Tibial nerve (tissue), 4 donors: ENCODE data around the gene RUNX2. TPM values are rescaled to one million over a fixed set of nuclear protein-coding genes. Genes with fewer than 3 reads are reported as not detected.
A peak's percentile ranks its signal among the peaks of the same experiment; 100 is the strongest.

Source experiments
- DNase-seq, 2 donors: peaks; one replicate each; pipeline ENCODE4 v3.0.0-alpha.2; 2019; ENCODE audit warnings: low spot score in 2 of 2
- H3K27ac ChIP-seq, 4 donors: fragments of 200-600 bp; sonication (generic) in 3 of 4; one replicate each; pipeline ENCODE4 v1.5.1; 2017 to 2019; ENCODE audit warnings: mild to moderate bottlenecking in 1 of 4
- H3K27me3 ChIP-seq, 2 donors: fragments of 200-600 bp; sonication (generic) in 1 of 2; one replicate each; pipeline versions ENCODE4 v1.5.1 to v1.6.0; 2017 to 2019
- H3K36me3 ChIP-seq, 3 donors: fragments of 200-600 bp; sonication (generic); one replicate each; pipeline ENCODE4 v1.5.1; 2018 to 2019
- H3K4me1 ChIP-seq, 4 donors: fragments of 200-600 bp; sonication (generic) in 3 of 4; one replicate each; pipeline ENCODE4 v1.5.1; 2017 to 2019
- H3K4me3 ChIP-seq, 4 donors: fragments of 200-600 bp; sonication (generic) in 3 of 4; one replicate each; pipeline ENCODE4 v1.5.1; 2017 to 2019; ENCODE audit warnings: mild to moderate bottlenecking in 1 of 4, moderate library complexity in 1 of 4
- H3K9me3 ChIP-seq, 4 donors: fragments of 200-600 bp; sonication (generic) in 3 of 4; one replicate each; pipeline ENCODE4 v1.5.1; 2017 to 2019
- EP300 ChIP-seq, 2 donors: sonication (generic); formaldehyde crosslinking; IDR thresholded peaks; one replicate each; pipeline ENCODE4 v1.6.1; 2017; ENCODE audit warnings: antibody characterized with exemption in 2 of 2, mild to moderate bottlenecking in 1 of 2
- POLR2A ChIP-seq, 2 donors: fragments of 450-650 bp; IDR thresholded peaks; one replicate each; pipeline ENCODE4 v1.6.1; 2017; ENCODE audit warnings: antibody characterized with exemption in 2 of 2, mild to moderate bottlenecking in 2 of 2, moderate library complexity in 2 of 2
- WGBS, 2 donors: methylation state at CpG; one replicate each; pipeline ENCODE4 v1.1.5; 2018; 5-methylcytosine and 5-hydroxymethylcytosine counted together
- total RNA-seq, 4 donors: library from RNA; depleted of rRNA; stranded (reverse); fragments of >200 nt; gene quantifications; one replicate each; pipeline ENCODE4 v1.1.0, GENCODE V29; 2016
- TF ChIP-seq, protein P1 (sequence below), 5 experiments: fragments of 200-600 bp in 3 of 5; fragments of 450-650 bp in 2 of 5; sonication (generic) in 3 of 5; IDR thresholded peaks; one replicate each; pipeline ENCODE4 v1.5.1; 2016 to 2019; ENCODE audit warnings: antibody characterized with exemption in 5 of 5, mild to moderate bottlenecking in 3 of 5, moderate library complexity in 2 of 5

RUNX2 gene
- total RNA-seq, 4 donors from 2014 or later = 6.3 to 12.3 (median 7.8) TPM

GRCh38 chr6:45432977-45433376 is 104.8 kb downstream of the RUNX2 start:
- Histone ChIP-seq H3K27ac (no peak overlapping the region), H3K36me3 (no peaks in the 10 kb centered on the region), H3K27me3 (no peaks in the 10 kb centered on the region), H3K4me3 (no peak overlapping the region), H3K4me1 (peaks cover 0 to 45% (median 19%) of the 10 kb centered on the region in 4 donors), H3K9me3 (no peaks in the 10 kb centered on the region)
- WGBS, 2 donors = 9 to 10% methylated on average over 2 of the region's 2 CpGs
- DNase-seq = no peak
- TF ChIP-seq, protein P1, sequence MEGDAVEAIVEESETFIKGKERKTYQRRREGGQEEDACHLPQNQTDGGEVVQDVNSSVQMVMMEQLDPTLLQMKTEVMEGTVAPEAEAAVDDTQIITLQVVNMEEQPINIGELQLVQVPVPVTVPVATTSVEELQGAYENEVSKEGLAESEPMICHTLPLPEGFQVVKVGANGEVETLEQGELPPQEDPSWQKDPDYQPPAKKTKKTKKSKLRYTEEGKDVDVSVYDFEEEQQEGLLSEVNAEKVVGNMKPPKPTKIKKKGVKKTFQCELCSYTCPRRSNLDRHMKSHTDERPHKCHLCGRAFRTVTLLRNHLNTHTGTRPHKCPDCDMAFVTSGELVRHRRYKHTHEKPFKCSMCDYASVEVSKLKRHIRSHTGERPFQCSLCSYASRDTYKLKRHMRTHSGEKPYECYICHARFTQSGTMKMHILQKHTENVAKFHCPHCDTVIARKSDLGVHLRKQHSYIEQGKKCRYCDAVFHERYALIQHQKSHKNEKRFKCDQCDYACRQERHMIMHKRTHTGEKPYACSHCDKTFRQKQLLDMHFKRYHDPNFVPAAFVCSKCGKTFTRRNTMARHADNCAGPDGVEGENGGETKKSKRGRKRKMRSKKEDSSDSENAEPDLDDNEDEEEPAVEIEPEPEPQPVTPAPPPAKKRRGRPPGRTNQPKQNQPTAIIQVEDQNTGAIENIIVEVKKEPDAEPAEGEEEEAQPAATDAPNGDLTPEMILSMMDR (IDR thresholded peaks at IDR 0.05) = no peak
- no peak for TF ChIP-seq EP300 (IDR thresholded peaks at IDR 0.05)
- no peak for TF ChIP-seq POLR2A (IDR thresholded peaks at IDR 0.05)

DNA sequence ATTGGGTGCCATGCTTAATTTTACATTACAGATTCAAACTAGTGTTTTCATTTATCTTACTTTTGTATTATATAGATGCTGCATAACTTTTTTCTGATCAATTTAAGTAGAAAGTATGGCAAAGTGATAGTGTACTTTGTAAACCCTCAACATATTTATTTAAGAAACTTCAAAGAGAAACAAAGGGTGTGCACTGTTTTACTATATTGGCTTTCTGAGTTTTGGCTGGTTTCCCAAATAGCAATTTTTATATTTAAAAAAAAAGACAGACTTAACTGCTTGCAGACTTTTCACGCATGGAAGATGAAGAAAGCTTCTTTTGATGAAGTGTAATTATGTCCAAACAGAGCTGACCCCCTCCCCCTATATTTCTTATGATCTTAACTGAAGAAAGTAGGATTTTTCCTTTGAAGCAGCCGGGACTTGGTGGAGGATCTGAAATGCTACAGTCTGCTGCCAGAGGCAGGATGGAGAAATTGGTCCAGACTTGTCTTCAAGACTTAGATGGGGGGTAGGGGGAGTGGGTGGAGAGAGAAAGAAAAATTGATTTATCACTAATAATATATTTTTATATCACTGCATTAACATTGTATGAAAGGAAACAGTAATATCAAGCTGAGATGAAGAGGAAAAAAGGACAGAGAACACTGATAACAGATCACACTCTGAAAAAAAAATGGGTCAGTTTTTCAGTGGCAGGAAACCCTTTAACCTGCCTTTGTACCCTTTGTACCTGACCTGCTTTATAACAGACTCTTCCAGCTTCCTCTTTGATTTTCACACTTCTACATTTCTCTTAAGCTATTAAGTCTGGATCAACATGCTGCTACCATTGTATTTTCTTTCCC is 105.6 kb downstream of the RUNX2 start:
- Histone ChIP-seq H3K4me3 (no peak overlapping the region), H3K36me3 (no peaks in the 10 kb centered on the region), H3K27me3 (no peaks in the 10 kb centered on the region), H3K9me3 (no peaks in the 10 kb centered on the region), H3K27ac (peak overlapping the region in 2 of 4 donors; percentile 0 to 32), H3K4me1 (peaks cover 0 to 47% (median 20%) of the 10 kb centered on the region in 4 donors)
- TF ChIP-seq, protein P1 (IDR thresholded peaks at IDR 0.05) = no peak
- TF ChIP-seq POLR2A (IDR thresholded peaks at IDR 0.05) (no peak), EP300 (IDR thresholded peaks at IDR 0.05) (no peak)
- WGBS, 2 donors = 58 to 61% methylated on average over 2 of the region's 2 CpGs
- no peak for DNase-seq

GRCh38 chr6:45434381-45434700 is 106.2 kb downstream of the RUNX2 start:
- H3K4me1 ChIP-seq = peaks cover 0 to 53% (median 23%) of the 10 kb centered on the region in 4 donors
- no peak for TF ChIP-seq EP300 (IDR thresholded peaks at IDR 0.05)
- H3K27me3 ChIP-seq = no peaks in the 10 kb centered on the region
- no peaks in the 10 kb centered on the region for H3K9me3 ChIP-seq
- H3K27ac ChIP-seq = peak overlapping the region in 2 of 4 donors; percentile 0 to 32
- no peak for DNase-seq
- H3K36me3 ChIP-seq = no peaks in the 10 kb centered on the region
- H3K4me3 ChIP-seq = no peak overlapping the region

DNA sequence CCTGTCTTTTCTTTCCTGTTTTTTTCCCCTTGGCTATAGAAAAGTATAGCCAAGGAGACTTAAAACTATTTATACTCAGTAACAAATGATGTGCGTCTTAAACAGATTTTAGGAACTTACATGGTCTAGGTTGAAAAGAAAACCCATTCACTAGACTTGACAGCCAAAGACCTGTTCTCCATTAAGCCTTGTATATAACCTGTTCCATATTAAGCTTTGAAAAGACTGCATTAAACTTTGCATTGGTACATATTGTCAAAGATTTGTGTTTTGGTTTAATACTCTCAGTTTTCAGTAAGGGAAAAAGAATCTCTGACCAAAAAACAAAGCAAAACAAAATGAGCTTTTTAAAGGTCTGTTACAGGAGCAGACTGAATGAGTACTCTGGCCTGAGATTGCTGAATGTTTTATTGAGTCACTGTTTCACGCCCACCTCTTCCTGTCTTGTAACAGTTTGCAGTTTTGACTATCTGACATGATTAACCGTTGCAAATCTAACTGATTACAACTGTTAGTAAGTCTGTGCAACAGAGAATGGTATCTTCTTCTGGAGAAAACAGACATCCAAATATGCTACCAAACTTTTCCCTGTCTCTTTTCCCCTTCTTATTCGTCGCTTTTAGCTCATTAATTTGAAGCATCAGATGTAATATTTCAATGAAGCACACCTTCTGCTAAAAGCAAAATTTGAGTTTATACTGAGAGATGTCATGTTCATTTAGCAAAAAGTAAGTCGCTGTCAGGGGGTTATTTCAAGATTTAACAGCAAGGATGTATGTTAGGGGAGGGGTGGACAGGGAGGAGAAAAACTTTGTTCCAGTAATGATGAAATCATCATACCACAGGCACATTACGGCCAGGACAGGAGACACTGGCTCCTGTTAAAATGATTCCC is 108.7 kb downstream of the RUNX2 start:
- H3K4me3 ChIP-seq = no peak overlapping the region

GRCh38 chr6:45437439-45437815 is 109.3 kb downstream of the RUNX2 start:
- Histone ChIP-seq H3K36me3 (no peaks in the 10 kb centered on the region), H3K4me1 (peaks cover 0 to 51% (median 23%) of the 10 kb centered on the region in 4 donors)

More for the DNA sequence above, 108.7 kb downstream of the RUNX2 start:
- H3K4me1 ChIP-seq = peaks cover 0 to 51% (median 23%) of the 10 kb centered on the region in 4 donors
- no peaks in the 10 kb centered on the region for H3K9me3 ChIP-seq
- peak overlapping the region in 3 of 4 donors; percentile 18 to 73 (median 57) for H3K27ac ChIP-seq
- H3K27me3 ChIP-seq = no peaks in the 10 kb centered on the region
- TF ChIP-seq, protein P1 (IDR thresholded peaks at IDR 0.05) = no peak
- no peak for TF ChIP-seq EP300 (IDR thresholded peaks at IDR 0.05)
- TF ChIP-seq POLR2A (IDR thresholded peaks at IDR 0.05) = no peak
- no peak for DNase-seq
- 31 to 35% methylated on average over 7 of the region's 7 CpGs for WGBS, 2 donors
- H3K36me3 ChIP-seq = no peaks in the 10 kb centered on the region

More at GRCh38 chr6:45437439-45437815, 109.3 kb downstream of the RUNX2 start:
- H3K9me3 ChIP-seq = no peaks in the 10 kb centered on the region
- peak overlapping the region in 2 of 4 donors; percentile 57 to 73 for H3K27ac ChIP-seq
- DNase-seq = no peak
- TF ChIP-seq, protein P1 (IDR thresholded peaks at IDR 0.05) = no peak
- TF ChIP-seq POLR2A (IDR thresholded peaks at IDR 0.05) (no peak), EP300 (IDR thresholded peaks at IDR 0.05) (no peak)
- 41 to 43% methylated on average over 3 of the region's 3 CpGs for WGBS, 2 donors
- H3K4me3 ChIP-seq = no peak overlapping the region
- H3K27me3 ChIP-seq = no peaks in the 10 kb centered on the region
